Body of pancreas (tissue), 4 donors: ENCODE measurements around the gene MRTFA.

Experiments
- CTCF ChIP-seq, 7 experiments: fragments of 450-650 bp in 4 of 7; fragments of 200-600 bp in 3 of 7; sonication (generic) in 3 of 7; IDR thresholded peaks; one replicate each; pipeline ENCODE4 v1.5.1; 2016 to 2019; ENCODE audit warnings: antibody characterized with exemption in 7 of 7
- POLR2A ChIP-seq, 3 donors: fragments of 450-650 bp; IDR thresholded peaks; one replicate each; pipeline ENCODE4 v1.6.1; 2016; ENCODE audit warnings: antibody characterized with exemption in 3 of 3, mild to moderate bottlenecking in 2 of 3

GRCh38 chr22:40673017-40673416 lies 36.5 kb upstream of the MRTFA start:
- no peak for TF ChIP-seq CTCF (IDR thresholded peaks at IDR 0.05)
- no peak for TF ChIP-seq POLR2A (IDR thresholded peaks at IDR 0.05)
